ENCODE results near the gene SFN. TPM values are rescaled to one million over a fixed set of nuclear protein-coding genes. Genes with fewer than 3 reads are reported as not detected.

Gene SFN
- total RNA-seq, 1 experiment from 2014 or later, result 74.5 TPM

DNA sequence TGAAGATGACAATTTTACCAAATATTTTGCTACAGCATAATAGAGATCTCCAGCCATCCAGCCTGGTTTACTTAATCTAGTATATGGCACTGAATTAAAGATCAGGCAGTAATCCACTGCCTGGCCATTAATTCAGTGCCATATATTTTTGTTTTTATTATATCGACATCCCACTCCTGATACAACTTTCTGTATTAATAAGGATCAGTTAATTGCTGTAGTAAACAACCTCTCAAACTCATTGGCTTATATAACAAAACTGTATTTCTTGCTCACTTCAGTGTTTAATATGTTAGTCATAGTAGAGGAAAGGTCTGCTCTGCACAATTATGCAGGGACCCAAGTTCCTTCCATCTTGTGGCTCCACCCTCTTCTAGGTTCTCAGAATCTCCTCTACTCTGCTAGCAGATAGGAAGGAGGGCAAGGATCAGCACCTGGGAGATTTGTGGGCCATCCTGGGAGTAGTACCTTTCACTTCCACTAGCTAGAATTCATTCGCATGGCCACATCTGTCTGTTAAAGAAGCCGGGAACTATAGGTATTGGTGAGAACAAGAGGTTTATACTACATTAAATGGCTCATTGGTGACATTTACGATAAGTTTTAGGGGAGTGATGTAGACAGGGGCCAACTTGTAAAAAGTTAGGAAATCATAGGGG is 40.1 kb upstream of the SFN start:
- Mint-ChIP-seq H3K4me1 (ENCODE audit: low read depth, unreplicated experiment) (peaks cover 29% of the 10 kb centered on the region), H3K4me3 (ENCODE audit: low read depth, unreplicated experiment) (no peak overlapping the region), H3K27ac (ENCODE audit: unreplicated experiment) (no peak overlapping the region), H3K36me3 (ENCODE audit: insufficient read depth, unreplicated experiment) (peaks cover 23% of the 10 kb centered on the region), H3K27me3 (ENCODE audit: unreplicated experiment) (no peaks in the 10 kb centered on the region), H3K9me3 (ENCODE audit: low read depth, unreplicated experiment) (no peaks in the 10 kb centered on the region)
- CTCF ChIA-PET, result no interaction called here
- BruUV-seq (replicated peaks), result no TSS peak
- TF ChIP-seq, protein P1, sequence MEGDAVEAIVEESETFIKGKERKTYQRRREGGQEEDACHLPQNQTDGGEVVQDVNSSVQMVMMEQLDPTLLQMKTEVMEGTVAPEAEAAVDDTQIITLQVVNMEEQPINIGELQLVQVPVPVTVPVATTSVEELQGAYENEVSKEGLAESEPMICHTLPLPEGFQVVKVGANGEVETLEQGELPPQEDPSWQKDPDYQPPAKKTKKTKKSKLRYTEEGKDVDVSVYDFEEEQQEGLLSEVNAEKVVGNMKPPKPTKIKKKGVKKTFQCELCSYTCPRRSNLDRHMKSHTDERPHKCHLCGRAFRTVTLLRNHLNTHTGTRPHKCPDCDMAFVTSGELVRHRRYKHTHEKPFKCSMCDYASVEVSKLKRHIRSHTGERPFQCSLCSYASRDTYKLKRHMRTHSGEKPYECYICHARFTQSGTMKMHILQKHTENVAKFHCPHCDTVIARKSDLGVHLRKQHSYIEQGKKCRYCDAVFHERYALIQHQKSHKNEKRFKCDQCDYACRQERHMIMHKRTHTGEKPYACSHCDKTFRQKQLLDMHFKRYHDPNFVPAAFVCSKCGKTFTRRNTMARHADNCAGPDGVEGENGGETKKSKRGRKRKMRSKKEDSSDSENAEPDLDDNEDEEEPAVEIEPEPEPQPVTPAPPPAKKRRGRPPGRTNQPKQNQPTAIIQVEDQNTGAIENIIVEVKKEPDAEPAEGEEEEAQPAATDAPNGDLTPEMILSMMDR (IDR thresholded peaks at IDR 0.05; ENCODE audit: unreplicated experiment), result no peak
- no peak for DNase-seq
- intact Hi-C loops (cut with micrococcal nuclease; ENCODE audit: unreplicated experiment), result no loop called here

DNA sequence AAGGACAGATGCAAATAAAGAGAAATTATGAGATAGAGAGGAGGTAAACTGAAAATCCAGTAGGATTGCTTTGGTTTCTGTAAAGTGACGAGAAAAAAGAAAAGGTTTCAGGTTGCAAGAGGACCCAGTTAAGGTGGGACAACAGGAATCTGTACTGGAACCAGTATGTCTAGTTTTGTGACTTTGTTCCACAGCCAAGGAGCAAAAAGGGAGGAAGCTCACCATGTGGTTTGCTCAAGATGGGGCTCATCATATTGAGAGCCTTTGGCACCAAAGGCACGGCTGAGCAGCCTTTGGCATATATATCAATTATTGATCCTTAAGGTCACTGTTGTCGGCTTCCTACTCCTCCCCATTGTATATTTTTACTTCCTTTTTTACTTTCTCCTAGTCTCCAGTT is 38.2 kb upstream of the SFN start:
- Mint-ChIP-seq H3K27me3 (ENCODE audit: unreplicated experiment) (no peaks in the 10 kb centered on the region), H3K9me3 (ENCODE audit: low read depth, unreplicated experiment) (no peaks in the 10 kb centered on the region), H3K36me3 (ENCODE audit: insufficient read depth, unreplicated experiment) (peaks cover 28% of the 10 kb centered on the region), H3K27ac (ENCODE audit: unreplicated experiment) (peak overlapping the region; percentile 46), H3K4me3 (ENCODE audit: low read depth, unreplicated experiment) (no peak overlapping the region), H3K4me1 (ENCODE audit: low read depth, unreplicated experiment) (peaks cover 43% of the 10 kb centered on the region)
- intact Hi-C loops (cut with micrococcal nuclease; ENCODE audit: unreplicated experiment), result no loop called here
- DNase-seq, result peak; percentile 31
- TF ChIP-seq, protein P1 (IDR thresholded peaks at IDR 0.05; ENCODE audit: unreplicated experiment), result no peak
- BruUV-seq (replicated peaks), result no TSS peak
- CTCF ChIA-PET, result interaction anchor here (0.6 to 1.0 kb wide), 3 partner anchors 14 to 215 kb away, joined by 3 read pairs; no protein-coding TSS in a partner anchor

DNA sequence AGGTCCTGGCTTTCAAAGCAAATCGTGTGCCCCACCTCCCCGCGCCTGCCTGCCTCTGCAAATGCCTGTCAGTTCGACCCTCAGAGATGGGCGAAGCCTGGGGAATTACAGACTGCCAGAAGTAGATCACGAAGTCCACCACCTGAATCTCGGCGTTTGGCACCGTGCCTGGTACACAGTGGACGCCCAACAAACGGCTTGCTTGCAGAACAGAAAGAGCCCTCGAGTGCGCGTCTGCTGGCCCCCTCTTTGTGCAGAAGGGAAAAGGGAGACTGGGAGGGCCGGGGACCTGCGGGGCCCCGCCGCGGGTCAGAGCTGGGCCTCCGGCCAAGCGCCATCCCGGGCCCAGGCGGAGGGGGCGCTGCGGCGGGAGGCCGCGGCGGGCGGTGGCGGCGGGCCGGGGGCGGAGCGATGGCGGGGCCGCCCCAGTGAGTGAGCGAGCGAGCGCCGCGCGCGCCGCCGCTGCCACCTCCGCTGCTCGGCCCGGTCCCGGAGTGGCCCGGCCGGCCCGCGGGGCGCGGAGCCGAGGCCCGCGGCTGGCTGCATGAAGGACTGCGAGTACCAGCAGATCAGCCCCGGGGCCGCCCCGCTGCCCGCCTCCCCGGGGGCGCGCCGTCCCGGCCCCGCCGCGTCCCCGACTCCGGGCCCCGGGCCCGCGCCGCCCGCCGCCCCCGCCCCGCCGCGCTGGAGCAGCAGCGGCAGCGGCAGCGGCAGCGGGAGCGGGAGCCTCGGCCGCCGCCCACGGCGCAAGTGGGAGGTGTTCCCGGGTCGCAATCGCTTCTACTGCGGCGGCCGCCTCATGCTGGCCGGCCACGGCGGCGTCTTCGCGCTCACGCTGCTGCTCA is 36.5 kb upstream of the SFN start, which contains the start of gene ZDHHC18:
Gene ZDHHC18, plus strand, starts transcription at position 428 of the 845 bp plus-strand sequence. Its CDS starts 117 bp downstream, at position 545.
- Mint-ChIP-seq H3K9me3 (ENCODE audit: low read depth, unreplicated experiment) (no peaks in the 10 kb centered on the region), H3K4me3 (ENCODE audit: low read depth, unreplicated experiment) (peak within 1 kb of the TSS; percentile 69), H3K36me3 (ENCODE audit: insufficient read depth, unreplicated experiment) (peaks cover 28% of the 10 kb centered on the region), H3K4me1 (ENCODE audit: low read depth, unreplicated experiment) (peaks cover 44% of the 10 kb centered on the region), H3K27ac (ENCODE audit: unreplicated experiment) (peak within 1 kb of the TSS; percentile 63), H3K27me3 (ENCODE audit: unreplicated experiment) (no peaks in the 10 kb centered on the region)
- intact Hi-C loops (cut with micrococcal nuclease; ENCODE audit: unreplicated experiment), result no loop called here
- TF ChIP-seq, protein P1 (IDR thresholded peaks at IDR 0.05; ENCODE audit: unreplicated experiment), result no peak
- peak; percentile 74 for DNase-seq
- BruUV-seq (replicated peaks), result no TSS peak
- CTCF ChIA-PET, result no interaction called here

DNA sequence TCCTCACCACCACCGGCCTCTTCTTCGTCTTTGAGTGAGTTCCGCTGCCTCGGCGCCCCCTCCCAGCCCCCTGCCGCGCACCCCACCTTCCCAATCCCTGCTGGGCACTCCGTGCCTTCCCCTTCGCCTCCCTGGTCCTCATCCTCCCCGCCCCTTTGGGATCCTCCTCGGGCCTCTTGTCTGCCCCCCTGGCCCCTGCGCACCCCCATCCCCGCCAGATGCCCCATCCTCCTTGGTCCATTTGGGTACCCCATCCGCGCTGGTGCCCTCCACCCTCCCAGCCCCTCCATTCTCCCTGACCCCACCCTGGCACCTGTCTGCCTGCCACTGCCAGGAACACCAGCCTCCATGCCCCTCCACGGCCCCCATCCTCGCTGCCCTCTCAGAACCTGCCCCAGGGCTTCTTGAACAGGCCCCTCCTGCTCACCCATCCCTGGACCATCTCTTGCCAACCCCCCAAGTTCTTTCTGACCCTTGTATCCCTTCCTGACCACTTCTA is 35.8 kb upstream of the SFN start:
- intact Hi-C loops (cut with micrococcal nuclease; ENCODE audit: unreplicated experiment), result no loop called here
- Mint-ChIP-seq H3K4me3 (ENCODE audit: low read depth, unreplicated experiment) (peak overlapping the region; percentile 65), H3K36me3 (ENCODE audit: insufficient read depth, unreplicated experiment) (peaks cover 28% of the 10 kb centered on the region), H3K4me1 (ENCODE audit: low read depth, unreplicated experiment) (peaks cover 44% of the 10 kb centered on the region), H3K27me3 (ENCODE audit: unreplicated experiment) (no peaks in the 10 kb centered on the region), H3K27ac (ENCODE audit: unreplicated experiment) (peak overlapping the region; percentile 63), H3K9me3 (ENCODE audit: low read depth, unreplicated experiment) (no peaks in the 10 kb centered on the region)
- no TSS peak for BruUV-seq (replicated peaks)
- no peak for DNase-seq
- CTCF ChIA-PET, result interaction anchor here (1.5 kb wide), 1 partner anchor 22 kb away, joined by 3 read pairs; no protein-coding TSS in a partner anchor
- TF ChIP-seq, protein P1 (IDR thresholded peaks at IDR 0.05; ENCODE audit: unreplicated experiment), result no peak
